Daoy (cell line): Measurements from ENCODE around the gene GALNT2. TPM values are rescaled to one million over a fixed set of nuclear protein-coding genes. Genes with fewer than 3 reads are reported as not detected.

Source experiments
- DNase-seq: peaks from one replicate; pipeline ENCODE4 v3.0.0-alpha.2; 2015; ENCODE audit warnings: low read depth
- total RNA-seq: library from RNA; depleted of rRNA; stranded (reverse); fragments of >200 nt; shearing (Covaris generic); gene quantifications from 2 replicates; pipeline ENCODE4 v1.2.3, GENCODE V29; 2014

GALNT2 gene
- total RNA-seq, 1 experiment from 2014 or later, result 63.1 TPM

DNA sequence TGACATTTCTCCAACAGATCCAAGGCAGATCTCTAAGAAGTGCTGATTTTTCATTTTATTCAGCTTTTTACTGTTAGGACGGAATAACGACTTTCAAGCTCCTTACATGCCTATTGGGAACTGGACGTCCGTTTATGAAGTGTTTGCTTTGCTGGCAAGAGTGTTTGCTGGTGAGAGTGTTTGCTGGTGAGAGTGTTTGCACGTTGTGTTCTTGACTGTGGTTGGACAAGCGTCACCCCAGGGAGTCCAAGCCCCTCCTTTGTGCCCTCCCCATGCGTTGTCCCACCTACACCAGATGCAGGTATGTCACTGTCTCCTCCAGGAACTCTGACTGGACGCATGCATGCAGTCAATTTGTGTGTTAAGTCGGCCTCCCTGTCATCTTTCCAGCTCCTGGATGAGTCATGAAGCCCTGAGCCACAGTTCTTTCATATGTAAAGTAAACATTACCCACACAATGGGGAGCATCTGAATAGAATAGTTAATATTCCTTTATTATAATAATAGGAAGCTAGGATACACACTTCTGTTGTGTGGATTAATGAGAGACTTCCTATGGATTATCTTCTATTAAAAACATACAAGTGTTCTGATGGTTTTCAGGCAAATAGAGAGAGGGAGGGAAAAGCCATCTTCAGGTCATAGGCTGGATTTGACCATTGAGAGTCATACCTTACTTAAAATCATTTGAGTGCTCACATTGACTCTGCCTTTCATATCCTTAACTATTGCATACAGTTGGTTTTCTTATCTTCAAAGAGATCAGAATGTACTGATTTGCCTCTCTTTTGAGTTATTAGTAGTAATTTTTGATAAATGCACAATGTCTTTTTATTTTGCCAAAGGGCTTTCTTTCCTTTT is 119.2 kb downstream of the GALNT2 start:
- peak; percentile 87 for DNase-seq

DNA sequence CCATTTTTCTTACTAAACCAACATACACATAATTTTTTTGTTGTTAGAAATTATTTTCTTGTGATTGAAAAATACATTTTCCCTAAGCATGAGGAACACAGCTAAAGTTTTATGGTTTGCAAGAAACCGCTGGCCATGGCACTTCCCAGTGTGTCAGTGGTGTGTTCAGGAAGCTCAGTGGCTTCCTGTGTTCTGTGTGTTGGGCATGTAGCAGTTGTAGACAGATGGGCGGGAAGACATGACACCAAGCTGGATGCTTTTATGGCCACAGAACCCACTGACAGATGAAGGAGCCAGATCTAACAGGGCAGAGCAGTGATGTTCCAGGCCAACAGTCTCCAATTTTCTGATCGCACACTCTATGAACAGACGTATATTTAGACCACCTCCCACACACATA is 119.8 kb downstream of the GALNT2 start:
- DNase-seq, result no peak

DNA sequence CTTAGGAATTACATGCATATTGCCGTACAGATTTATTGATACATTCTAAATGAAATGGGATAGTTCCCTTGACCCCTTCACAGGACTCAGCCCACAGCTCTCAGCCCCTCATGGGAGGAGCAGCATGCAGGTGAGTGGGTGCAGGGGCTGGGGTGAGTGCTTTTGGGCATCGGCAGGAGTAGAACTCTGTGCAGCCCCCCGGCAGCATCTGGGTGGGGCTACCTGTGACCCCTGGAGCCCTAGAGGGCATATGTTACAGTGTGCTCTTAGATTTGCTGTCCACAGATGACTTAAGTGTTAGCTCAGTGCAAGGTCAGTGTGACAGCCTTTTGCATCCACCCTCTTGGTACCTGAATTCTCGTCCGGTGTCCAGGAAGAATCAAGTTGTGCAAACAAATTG is 120.3 kb downstream of the GALNT2 start:
- DNase-seq, result no peak

DNA sequence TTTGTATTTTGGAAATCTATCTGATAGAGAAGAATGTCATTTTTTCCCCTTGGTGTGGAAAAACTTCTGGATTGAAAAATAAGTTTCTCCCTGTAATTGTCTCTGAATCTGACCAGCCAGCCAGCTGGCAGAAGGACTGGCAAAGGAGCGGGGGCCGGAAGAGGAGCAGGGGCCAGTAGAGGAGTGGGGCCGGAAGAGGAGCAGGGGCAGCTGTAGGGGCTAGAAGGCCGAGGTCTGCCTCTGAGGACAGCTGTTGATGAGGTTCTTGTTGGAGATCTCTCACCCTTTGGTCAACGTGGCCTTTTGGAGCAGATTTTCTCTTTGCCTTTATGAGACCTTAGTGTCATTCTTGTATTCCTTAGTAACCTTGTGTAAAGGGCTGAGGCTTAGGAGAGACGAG is 121.8 kb downstream of the GALNT2 start:
- DNase-seq, result no peak

DNA sequence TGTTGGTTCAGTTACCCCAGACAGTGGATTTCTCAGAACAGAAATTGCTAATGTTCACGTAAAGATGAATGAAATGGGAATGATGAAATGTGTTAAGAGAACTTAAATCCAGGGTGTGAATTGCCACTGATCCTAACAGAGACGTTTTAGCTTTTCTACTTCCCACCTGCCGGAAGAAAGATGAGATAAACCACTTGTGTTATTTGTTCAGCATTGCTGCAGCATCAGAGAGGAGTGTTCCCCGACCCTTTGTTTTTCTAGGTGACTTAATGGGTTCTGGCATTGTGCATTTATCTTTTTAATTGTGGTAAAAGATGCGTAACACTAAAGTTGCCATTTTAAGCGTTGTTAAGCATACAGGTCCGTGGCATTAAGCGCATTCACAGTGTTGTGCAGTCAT is 122.3 kb downstream of the GALNT2 start:
- DNase-seq, result no peak

DNA sequence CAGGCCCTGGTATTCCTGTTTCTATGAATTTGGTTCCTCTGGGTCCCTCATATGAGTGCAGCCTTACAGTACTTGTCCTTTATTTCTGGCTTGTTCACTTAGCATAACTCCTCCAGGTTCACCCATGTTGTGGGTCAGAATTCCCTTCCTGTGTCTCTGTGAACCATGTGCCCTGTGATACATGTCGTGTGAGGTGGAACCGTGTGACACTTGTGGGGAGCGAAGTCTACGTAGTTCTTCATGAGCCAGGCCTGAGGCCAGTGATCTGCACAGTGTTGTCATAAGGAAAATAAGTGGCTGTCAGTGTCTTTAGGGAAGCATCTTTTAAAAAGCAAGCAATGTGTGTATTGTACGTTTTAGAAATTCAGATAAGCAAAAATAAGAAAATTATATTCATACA is 122.8 kb downstream of the GALNT2 start:
- no peak for DNase-seq

DNA sequence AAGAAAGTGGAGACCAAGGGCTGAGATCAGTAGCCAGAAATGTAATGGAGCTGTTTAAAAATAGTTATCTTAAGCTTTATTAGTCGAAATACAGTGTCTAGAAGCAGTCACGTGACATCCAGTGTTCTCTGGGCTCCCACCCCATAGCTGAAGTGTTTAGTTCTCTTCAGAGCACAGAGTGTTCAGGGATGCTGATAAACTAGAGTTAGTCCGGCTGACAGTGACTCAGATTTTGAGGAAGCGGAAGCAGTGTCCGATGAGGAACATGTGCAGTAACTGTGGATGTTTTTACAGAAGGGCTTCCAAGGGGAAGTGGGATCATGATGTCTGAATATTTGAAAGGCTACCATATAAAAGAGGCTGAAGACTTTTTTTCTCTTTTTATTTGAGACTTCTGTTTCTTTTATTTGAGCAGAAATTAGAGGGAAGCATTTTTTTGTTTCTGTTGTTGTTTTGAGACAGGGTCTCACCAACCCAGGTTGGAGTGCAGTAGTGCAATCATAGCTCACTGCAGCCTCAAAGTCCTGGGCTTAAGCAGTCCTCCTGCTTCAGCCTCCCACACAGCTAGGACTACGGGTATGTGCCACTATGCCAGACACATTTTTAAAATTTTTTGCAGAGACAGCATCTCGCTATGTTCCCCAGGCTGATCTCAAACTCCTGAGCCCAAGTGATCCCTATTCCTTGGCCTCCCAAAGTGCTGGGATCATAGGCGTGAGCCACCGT is 124.2 kb downstream of the GALNT2 start:
- no peak for DNase-seq

DNA sequence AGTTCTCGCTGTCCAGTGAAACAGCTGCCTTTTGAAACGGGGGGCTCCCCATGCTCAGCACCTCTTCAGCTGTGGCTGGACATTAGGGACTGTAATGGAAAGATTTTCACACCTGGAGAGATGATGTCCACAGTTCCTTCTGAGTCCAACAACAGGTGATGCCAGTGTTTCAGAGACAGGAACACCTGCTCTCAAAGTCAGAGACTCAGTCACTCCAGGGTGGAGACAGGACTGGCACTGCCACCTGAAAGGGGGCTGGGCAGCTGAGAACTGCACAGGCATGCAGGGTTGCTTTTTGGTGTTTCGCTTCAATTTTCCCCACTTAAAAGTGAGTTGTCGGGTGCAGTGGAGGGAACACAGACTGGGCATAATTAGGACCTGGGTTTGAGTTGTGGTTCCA is 124.8 kb downstream of the GALNT2 start:
- DNase-seq, result no peak

DNA sequence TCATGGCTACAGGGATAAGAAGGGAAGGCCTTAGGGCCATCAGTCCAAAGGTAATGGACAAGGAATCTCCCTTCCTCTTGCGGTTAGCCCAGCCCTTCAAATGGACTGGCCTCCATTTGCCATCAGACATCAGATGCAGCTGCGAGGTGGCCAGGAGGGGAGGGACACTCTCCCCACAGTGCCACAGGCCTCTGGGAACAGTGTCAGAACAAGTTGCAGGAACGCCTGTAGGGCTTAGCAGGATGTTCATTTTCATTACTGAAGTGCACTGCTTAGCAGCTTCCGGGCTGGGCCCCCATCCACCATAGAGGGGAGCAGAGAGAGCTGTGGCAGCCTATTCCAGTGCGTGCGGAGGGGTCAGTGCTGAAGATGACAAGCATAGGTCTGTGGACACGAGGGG is 127.5 kb downstream of the GALNT2 start:
- DNase-seq, result no peak

DNA sequence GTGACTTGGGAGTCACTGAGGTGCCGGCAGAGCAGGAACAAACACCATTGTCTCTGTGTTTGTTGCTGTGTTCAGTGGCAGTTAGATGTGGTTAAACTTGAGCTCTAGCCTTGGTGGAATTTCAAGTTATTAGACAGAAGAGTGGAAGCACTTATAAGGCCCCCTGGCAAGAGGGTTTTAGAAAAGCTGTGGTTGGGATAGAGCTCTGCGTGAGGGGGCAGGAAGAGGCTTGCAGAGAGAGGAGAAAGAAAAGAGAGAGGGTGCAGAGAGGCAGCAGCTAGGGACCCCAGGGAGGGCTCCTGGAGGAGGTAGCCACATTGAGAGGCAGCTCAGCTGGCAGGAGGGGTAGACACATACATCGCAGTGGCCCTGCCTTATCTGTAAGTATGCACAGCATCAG is 128.2 kb downstream of the GALNT2 start:
- no peak for DNase-seq

DNA sequence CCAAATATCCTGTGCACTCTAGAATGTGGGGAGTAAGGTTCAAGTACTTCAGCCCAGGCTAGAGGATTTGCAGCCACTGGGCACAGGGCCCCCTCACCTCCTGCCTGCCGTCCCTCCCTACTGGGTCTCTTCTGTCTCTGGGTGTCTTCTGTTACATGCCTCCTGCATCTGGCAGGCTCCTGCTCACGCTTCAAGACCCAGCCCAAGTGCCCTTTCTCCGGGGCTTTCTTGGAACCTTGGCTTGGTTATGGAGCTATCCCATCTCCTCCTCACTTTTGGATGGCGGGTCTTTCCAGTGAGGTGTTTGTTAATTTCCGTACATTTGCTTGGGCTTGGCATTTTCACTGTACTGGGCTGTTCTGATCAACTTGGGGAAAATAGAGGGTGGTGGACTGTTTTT is 129.0 kb downstream of the GALNT2 start:
- DNase-seq, result no peak

DNA sequence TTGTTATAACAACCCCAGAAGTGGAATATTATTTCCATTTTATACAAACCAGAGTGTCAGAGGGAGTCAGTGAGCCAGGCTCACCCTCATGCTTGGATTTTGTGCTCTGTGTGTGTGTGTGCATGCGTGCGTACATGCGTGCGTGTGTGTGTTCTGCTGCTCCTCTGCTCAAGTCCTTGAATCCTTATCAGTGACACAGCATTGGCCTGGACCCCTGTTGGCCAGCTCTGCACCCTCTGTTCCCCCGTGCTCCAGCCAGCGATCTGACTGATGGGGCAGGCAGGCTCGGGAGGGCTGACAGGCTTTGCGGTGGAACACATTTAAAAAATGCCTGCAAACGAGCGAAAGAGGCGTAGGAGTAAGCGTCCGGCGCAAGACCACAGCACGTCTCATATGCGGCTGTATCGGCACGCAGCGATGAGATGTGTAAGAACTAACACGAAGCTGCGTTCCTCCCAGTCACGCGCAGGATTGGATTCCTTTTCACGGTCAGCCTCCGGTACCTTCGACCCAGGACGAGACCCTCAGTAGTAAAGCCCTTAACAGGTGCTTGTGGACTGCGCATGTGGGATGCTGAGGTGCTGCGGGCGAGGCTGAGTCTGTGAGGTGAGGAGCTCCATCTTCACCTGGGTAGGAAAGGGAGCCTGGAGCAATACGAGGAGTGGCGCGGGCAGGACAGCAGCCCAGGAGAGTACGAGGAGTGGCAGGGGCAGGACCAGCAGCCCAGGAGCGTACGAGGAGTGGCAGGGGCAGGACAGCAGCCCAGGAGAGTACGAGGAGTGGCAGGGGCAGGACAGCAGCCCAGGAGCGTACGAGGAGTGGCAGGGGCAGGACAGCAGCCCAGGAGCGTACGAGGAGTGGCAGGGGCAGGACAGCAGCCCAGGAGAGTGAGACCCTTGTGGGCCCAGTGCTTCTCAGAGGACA is 130.9 kb downstream of the GALNT2 start:
- DNase-seq, result no peak

DNA sequence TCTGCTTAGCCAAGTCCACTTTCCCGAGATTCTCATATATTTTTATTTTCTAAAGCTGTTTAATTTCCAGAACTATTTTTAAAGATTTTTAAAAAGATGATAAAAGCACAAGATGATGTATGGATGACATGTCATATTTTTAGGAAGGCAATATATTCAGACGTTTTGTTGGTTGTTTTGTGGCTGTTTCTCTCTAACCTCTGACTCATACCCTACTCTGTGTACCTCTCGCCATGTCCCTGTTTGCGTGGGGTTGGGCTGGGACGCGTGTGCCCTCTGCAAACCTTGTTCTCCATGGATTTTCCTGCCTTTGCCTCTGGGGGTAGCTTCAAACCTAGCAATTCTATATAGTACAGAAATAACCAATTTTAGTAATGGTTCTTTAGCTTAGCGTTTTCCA is 132.0 kb downstream of the GALNT2 start:
- no peak for DNase-seq

DNA sequence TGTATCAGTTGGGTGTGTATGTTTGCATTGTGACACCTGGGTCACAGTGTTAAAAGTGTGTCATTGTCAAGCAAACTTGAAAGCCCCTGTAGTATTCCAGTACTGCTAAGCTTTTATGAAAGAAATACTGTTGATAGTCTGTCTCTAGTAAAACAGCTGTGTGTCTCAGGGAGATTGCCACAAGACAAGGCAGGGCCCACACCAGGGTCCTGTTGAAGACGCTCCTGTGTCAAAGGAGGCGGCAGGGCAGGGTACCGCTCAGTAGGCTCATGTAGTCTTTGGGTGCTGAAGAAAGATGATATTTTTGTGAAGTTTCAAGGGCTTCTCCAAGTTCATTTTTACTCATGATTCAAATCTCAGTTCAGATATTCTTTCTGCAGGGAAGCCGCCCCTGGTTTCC is 132.5 kb downstream of the GALNT2 start:
- DNase-seq, result no peak

DNA sequence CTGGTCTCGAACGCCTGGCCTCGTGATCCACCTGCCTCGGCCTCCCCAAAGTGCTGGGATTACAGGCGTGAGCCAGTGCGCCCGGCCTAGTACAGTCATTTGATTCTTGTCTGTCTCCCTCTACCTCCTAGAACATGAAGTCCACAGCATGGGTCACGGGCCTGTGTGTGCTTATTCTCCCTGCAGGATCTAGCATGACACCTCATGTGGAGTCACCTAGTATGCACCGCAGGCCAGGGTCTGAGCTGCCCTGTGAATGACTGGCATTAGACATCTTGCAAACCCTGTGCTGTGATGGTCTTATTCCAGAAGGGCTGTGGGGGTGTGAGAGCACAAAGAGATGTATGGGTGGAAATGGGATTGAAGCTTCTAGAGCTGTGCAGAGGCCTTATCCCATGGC is 133.2 kb downstream of the GALNT2 start:
- no peak for DNase-seq

DNA sequence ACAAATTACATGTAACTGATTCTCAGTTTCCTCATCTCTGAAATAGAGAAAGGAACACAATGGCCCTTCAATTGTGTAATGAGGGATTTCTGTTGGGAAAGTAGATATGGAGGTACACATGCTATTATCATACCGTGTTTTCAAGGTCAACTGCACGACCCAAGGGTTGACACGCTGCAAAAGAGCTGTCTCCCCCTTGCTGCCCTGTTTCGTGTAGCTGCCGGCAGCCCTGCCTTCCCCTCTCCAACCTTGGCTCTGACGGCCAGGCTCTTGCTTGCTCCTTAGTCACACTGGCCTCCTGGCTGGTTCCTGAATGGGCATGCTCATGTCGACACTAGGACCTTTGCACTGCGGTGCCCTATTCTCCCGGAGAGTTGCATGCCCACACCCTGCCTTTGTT is 134.4 kb downstream of the GALNT2 start:
- DNase-seq, result no peak

DNA sequence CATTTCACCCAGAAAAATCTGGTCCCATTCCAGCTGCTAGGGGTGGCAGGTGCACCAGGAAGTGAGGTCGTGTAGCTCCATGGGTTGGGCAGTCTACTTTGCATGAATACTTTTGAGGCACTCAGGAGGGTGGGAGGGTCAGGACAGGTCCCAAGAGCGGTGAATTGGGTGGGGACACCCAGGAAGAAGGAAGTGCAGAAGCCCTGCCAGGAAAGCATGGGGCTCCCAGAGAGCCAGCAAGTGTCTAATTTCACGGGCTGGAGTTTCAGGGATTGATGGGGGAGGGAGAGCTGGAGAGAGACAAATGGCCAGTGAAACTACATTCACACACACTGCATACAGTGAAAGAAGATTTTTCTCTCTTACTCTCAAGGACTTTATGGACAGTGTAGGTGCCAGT is 137.8 kb downstream of the GALNT2 start:
- no peak for DNase-seq

DNA sequence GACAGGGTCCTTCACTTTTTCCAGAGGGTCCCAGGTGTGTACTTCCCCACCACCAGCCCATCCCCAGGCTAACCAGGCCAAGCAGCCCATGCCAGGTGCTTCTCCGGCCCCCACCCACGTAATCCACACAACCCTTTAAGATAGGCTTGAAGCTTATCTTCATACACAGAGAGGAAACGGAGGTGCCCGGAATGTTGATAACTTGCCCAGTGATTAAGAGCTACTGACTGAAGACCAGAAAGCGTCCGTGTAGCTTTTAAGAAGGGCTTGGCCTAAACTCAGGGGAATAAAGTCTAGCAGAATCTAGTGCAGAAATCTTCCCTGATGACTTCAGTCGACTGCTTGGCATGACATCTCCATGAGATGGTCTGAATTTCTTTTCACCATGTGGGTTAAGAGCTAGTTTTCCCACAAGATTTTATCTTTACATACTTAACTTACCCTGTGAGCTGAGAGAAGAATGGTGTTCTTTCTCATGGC is 138.7 kb downstream of the GALNT2 start:
- DNase-seq, result no peak

DNA sequence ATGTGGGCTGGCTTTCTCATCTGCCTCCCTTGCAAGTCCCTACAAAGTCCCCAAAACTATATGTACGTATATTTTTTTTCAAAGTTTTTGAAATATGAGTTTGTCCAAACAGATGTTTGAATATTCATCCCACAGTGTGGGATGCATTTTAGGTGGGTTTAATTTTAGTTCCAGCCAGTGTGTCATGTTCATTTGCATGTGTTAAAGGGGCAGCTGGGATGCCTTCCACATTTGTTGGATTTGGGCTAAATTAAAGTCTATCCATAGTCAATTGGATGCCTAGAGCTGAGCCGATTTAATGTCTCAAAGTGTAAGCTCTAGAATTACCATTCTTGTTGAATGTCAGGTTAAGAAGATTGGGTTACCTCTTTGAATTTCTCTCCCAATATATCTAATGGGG is 139.2 kb downstream of the GALNT2 start:
- no peak for DNase-seq

DNA sequence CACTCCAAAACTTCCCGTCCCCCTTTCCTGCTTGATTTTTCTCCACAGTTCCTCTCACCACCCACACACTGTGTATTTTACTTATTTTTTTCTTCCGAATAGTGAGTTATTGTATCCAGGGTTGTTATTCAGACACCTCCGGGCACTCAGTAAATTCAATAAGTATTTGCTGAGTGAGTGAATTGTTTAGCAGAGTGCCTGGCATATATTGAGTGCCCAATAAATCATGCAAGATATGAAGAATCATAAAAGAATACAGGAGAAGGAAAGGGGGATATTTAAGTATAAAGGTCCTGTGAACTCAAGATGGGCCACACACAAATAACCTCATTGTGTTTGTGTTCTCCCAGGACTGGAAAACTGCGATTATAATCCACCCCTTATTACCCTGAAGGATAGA is 139.9 kb downstream of the GALNT2 start:
- DNase-seq, result no peak

DNA sequence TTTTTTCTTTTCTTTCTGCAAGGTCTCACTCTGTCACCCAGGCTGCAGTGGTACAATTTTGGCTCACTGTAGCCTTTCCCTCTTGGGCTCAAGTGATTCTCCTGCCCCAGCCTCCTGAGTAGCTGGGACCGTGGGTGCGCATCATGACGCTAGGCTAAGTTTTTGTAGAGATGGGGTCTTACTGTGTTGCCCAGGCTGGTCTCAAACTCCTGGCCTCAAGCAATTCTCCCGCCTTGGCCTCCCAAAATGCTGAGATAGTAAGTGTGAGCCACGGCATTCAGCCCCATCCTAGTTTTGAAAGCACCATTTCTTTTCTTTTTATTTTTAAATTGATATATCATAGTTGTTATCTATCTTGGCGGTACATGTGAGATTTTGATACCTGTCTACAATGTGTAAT is 140.6 kb downstream of the GALNT2 start:
- no peak for DNase-seq

DNA sequence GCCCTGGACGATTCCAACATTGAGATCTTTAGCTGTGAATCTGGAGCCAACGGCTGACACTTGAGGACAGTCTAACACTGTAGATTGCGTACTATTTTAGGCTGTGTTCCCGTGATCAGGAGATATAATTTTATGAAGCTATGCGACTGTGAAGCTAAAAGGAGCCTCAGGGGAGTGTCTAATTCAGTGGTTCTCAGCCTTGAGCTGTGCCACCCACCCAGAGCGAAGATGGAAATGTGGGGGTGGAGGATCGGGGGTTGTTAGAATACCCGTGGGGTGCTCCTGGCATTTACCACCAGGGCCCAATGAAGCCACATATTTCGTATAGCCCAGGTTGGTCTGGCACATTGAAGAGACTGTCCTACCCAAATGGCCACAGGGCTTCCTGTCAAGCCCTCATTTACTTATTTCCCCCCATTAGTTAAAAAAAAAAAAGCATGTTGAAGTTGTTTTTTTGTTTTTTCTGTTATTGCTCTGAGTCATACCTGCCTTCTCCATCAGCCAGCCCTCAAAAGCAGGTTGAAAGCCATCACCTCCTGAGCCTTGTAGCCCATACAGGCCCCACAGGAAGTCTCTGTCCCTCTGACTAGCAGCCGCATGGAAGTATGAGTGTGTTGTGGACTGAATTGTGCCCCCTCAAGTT is 141.7 kb downstream of the GALNT2 start:
- DNase-seq, result no peak
